Stimulated activated CD8-positive, alpha-beta memory T cell treated with anti-CD3 and anti-CD28 coated beads, Interleukin-7, amount 100 ng/mL, for 1 hour (primary cell): ENCODE results near the gene TMEM191C.
"Not testable (repeated sequence)": the region's sequence is repeated elsewhere in the genome, so short reads cannot be mapped to it uniquely, and the experiment has no call there.

Experiments
- DNase-seq, 2 donors: peaks; one replicate each; pipeline ENCODE4 v3.0.0-alpha.2; 2020; ENCODE audit warnings: low read depth in 2 of 2

The TMEM191C gene

GRCh38 chr22:21467337-21468193, at the start of gene TMEM191C:
Gene TMEM191C, plus strand, starts transcription at chr22:21467387. Its CDS starts 73 bp downstream, at chr22:21467460.
- DNase-seq = not testable (repeated sequence)

GRCh38 chr22:21417853-21418252, 49.3 kb upstream of the TMEM191C start:
- not testable (repeated sequence) for DNase-seq

GRCh38 chr22:21418974-21419638, 48.1 kb upstream of the TMEM191C start:
- DNase-seq = not testable (repeated sequence)

GRCh38 chr22:21420180-21420763, 46.9 kb upstream of the TMEM191C start:
- not testable (repeated sequence) for DNase-seq

GRCh38 chr22:21424084-21424709, 43.0 kb upstream of the TMEM191C start:
- DNase-seq = not testable (repeated sequence)

GRCh38 chr22:21434378-21435233, 32.6 kb upstream of the TMEM191C start:
- DNase-seq = not testable (repeated sequence)

GRCh38 chr22:21435998-21436810, 31.0 kb upstream of the TMEM191C start:
- not testable (repeated sequence) for DNase-seq

- DNase-seq = not testable (repeated sequence)
Observed at GRCh38 chr22:21438013-21438412, 29.2 kb upstream of the TMEM191C start.

GRCh38 chr22:21440018-21440636, 27.1 kb upstream of the TMEM191C start:
- DNase-seq = not testable (repeated sequence)

- DNase-seq = not testable (repeated sequence)
Observed at GRCh38 chr22:21440676-21441075, 26.5 kb upstream of the TMEM191C start.

- DNase-seq = not testable (repeated sequence)
Observed at GRCh38 chr22:21441170-21441569, 26.0 kb upstream of the TMEM191C start.

GRCh38 chr22:21442123-21442522, 25.1 kb upstream of the TMEM191C start:
- DNase-seq = not testable (repeated sequence)

GRCh38 chr22:21442646-21443045, 24.5 kb upstream of the TMEM191C start:
- not testable (repeated sequence) for DNase-seq

GRCh38 chr22:21443057-21443734, 24.0 kb upstream of the TMEM191C start:
- no peak for DNase-seq

GRCh38 chr22:21443735-21444421, 23.3 kb upstream of the TMEM191C start:
- DNase-seq = no peak

- no peak for DNase-seq
Observed at GRCh38 chr22:21444701-21445436, 22.3 kb upstream of the TMEM191C start.

- no peak for DNase-seq
Observed at GRCh38 chr22:21445437-21446127, 21.6 kb upstream of the TMEM191C start.
